Type B pancreatic cell (in vitro differentiated cells): ENCODE data around the gene ASXL2. TPM values are rescaled to one million over a fixed set of nuclear protein-coding genes. Genes with fewer than 3 reads are reported as not detected.

Experiments used
- DNase-seq: peaks from one replicate; pipeline ENCODE4 v3.0.0; 2021; ENCODE audit warnings: mixed read lengths; ENCODE audit not compliant: unreplicated experiment; ENCODE audit errors: extremely low spot score
- H3K27ac Mint-ChIP-seq: 2 replicates; pipeline ENCODE4 v1.8.0; 2021; ENCODE audit warnings: mild to moderate bottlenecking, mixed read lengths
- H3K27me3 Mint-ChIP-seq: 2 replicates; pipeline ENCODE4 v1.8.0; 2021; ENCODE audit warnings: mixed read lengths
- H3K36me3 Mint-ChIP-seq: 2 replicates; pipeline ENCODE4 v1.8.0; 2021; ENCODE audit warnings: mixed read lengths
- H3K4me1 Mint-ChIP-seq: one replicate; pipeline ENCODE4 v1.8.0; 2021; ENCODE audit warnings: mixed read lengths; ENCODE audit not compliant: unreplicated experiment
- H3K4me3 Mint-ChIP-seq: 2 replicates; pipeline ENCODE4 v1.8.0; 2021; ENCODE audit warnings: mild to moderate bottlenecking, mixed read lengths
- H3K9me3 Mint-ChIP-seq: 2 replicates; pipeline ENCODE4 v1.8.0; 2021; ENCODE audit warnings: mixed read lengths
- CTCF ChIP-seq: fragments of 200-600 bp; sonication (generic); conservative IDR thresholded peaks from 2 replicates; pipeline ENCODE4 v1.5.0; 2021; ENCODE audit warnings: antibody characterized with exemption, mild to moderate bottlenecking
- total RNA-seq: library from RNA; stranded (reverse); gene quantifications from 2 replicates; pipeline ENCODE4 v1.2.1, GENCODE V29; 2021; ENCODE audit warnings: low replicate concordance

The ASXL2 gene
- total RNA-seq, 1 donor from 2014 or later: 29.2 TPM

- Mint-ChIP-seq H3K36me3 (peaks cover 19% of the 10 kb centered on the region), H3K4me1 (peaks cover 3% of the 10 kb centered on the region), H3K4me3 (no peak overlapping the region), H3K27ac (no peak overlapping the region), H3K9me3 (no peaks in the 10 kb centered on the region), H3K27me3 (no peaks in the 10 kb centered on the region)
- no peak for TF ChIP-seq CTCF
- no peak for DNase-seq
Observed at GRCh38 chr2:25760297-25760696, 118.0 kb downstream of the ASXL2 start.

GRCh38 chr2:25758348-25758747 is 119.9 kb downstream of the ASXL2 start:
- no peak for DNase-seq
- H3K36me3 Mint-ChIP-seq: peaks cover 29% of the 10 kb centered on the region
- no peaks in the 10 kb centered on the region for H3K27me3 Mint-ChIP-seq
- H3K27ac Mint-ChIP-seq: peak overlapping the region; percentile 61
- H3K4me1 Mint-ChIP-seq: peaks cover 3% of the 10 kb centered on the region
- H3K4me3 Mint-ChIP-seq: peak overlapping the region; percentile 19
- TF ChIP-seq CTCF: no peak
- no peaks in the 10 kb centered on the region for H3K9me3 Mint-ChIP-seq

GRCh38 chr2:25757906-25758305 is 120.4 kb downstream of the ASXL2 start:
- peak overlapping the region; percentile 61 for H3K27ac Mint-ChIP-seq

GRCh38 chr2:25756536-25756935 is 121.8 kb downstream of the ASXL2 start:
- Mint-ChIP-seq H3K4me3 (no peak overlapping the region), H3K9me3 (no peaks in the 10 kb centered on the region), H3K27me3 (no peaks in the 10 kb centered on the region), H3K27ac (no peak overlapping the region), H3K36me3 (peaks cover 36% of the 10 kb centered on the region), H3K4me1 (peaks cover 3% of the 10 kb centered on the region)
- no peak for TF ChIP-seq CTCF
- DNase-seq: no peak

More at GRCh38 chr2:25757906-25758305, 120.4 kb downstream of the ASXL2 start:
- Mint-ChIP-seq H3K9me3 (no peaks in the 10 kb centered on the region), H3K27me3 (no peaks in the 10 kb centered on the region), H3K4me1 (peaks cover 3% of the 10 kb centered on the region), H3K36me3 (peaks cover 30% of the 10 kb centered on the region), H3K4me3 (peak overlapping the region; percentile 19)
- DNase-seq: no peak
- no peak for TF ChIP-seq CTCF

- Mint-ChIP-seq H3K9me3 (no peaks in the 10 kb centered on the region), H3K27ac (no peak overlapping the region), H3K27me3 (no peaks in the 10 kb centered on the region), H3K4me3 (no peak overlapping the region), H3K4me1 (no peaks in the 10 kb centered on the region), H3K36me3 (peaks cover 33% of the 10 kb centered on the region)
- no peak for TF ChIP-seq CTCF
- no peak for DNase-seq
Observed at GRCh38 chr2:25749676-25750075, 128.6 kb downstream of the ASXL2 start.

GRCh38 chr2:25744055-25744454 is 134.2 kb downstream of the ASXL2 start:
- Mint-ChIP-seq H3K27ac (no peak overlapping the region), H3K9me3 (no peaks in the 10 kb centered on the region), H3K4me3 (no peak overlapping the region), H3K27me3 (no peaks in the 10 kb centered on the region), H3K36me3 (peaks cover 29% of the 10 kb centered on the region), H3K4me1 (peaks cover 21% of the 10 kb centered on the region)
- TF ChIP-seq CTCF: no peak
- DNase-seq: no peak
